OCI-LY1 (cell line): ENCODE measurements around the gene MAP3K7CL.

ENCODE experiments used
- CTCF ChIP-seq: fragments of 200-600 bp; sonication (generic), shearing (Covaris generic); IDR thresholded peaks from 2 replicates; pipeline ENCODE4 v1.5.1; 2017; ENCODE audit warnings: mild to moderate bottlenecking, antibody characterized with exemption, low read length, moderate library complexity, mixed read lengths
- EZH2 ChIP-seq: fragments of 200-600 bp; sonication (generic), shearing (Covaris generic); IDR thresholded peaks from 2 replicates; pipeline ENCODE4 v1.8.0; 2017; ENCODE audit warnings: borderline replicate concordance, mixed run types, mild to moderate bottlenecking, antibody characterized with exemption, low read length, moderate library complexity, mixed read lengths

GRCh38 chr21:29207201-29207600 lies 76.8 kb downstream of the MAP3K7CL start:
- TF ChIP-seq EZH2 (no peak), CTCF (no peak)
